Stimulated activated memory B cell treated with anti-CD40 and anti-IgM and Interleukin-4, amounts not matched to agents 10 μg/mL and 1 μg/mL and 100 μg/mL, for 72 hours (primary cell): Measurements from ENCODE around the gene TLE7.

Experiments
- ATAC-seq: fragments of 150-1000 bp; cut with Tn5 transposase; 2 replicates; pipeline ENCODE4 v1.10.0; 2021
- H3K27ac Mint-ChIP-seq: one replicate; pipeline ENCODE4 v1.8.0; 2022; ENCODE audit warnings: mild to moderate bottlenecking, mixed read lengths
- H3K27me3 Mint-ChIP-seq: one replicate; pipeline ENCODE4 v1.8.0; 2022; ENCODE audit warnings: mixed read lengths
- H3K36me3 Mint-ChIP-seq: one replicate; pipeline ENCODE4 v1.8.0; 2022; ENCODE audit warnings: mixed read lengths
- H3K4me1 Mint-ChIP-seq: one replicate; pipeline ENCODE4 v1.8.0; 2022; ENCODE audit warnings: mixed read lengths
- H3K4me3 Mint-ChIP-seq: one replicate; pipeline ENCODE4 v1.8.0; 2022; ENCODE audit warnings: mild to moderate bottlenecking, moderate library complexity, mixed read lengths
- H3K9me3 Mint-ChIP-seq: one replicate; pipeline ENCODE4 v1.8.0; 2022; ENCODE audit warnings: mixed read lengths

The TLE7 gene

GRCh38 chr16:71410146-71410545 is 31.7 kb downstream of the TLE7 start:
- H3K9me3 Mint-ChIP-seq: no peaks in the 10 kb centered on the region
- H3K4me3 Mint-ChIP-seq: no peak overlapping the region
- H3K27me3 Mint-ChIP-seq: peaks cover 65% of the 10 kb centered on the region
- H3K27ac Mint-ChIP-seq: no peak overlapping the region
- peaks cover 11% of the 10 kb centered on the region for H3K4me1 Mint-ChIP-seq
- H3K36me3 Mint-ChIP-seq: no peaks in the 10 kb centered on the region
- ATAC-seq: no peak

- H3K4me3 Mint-ChIP-seq: no peak overlapping the region
- H3K27me3 Mint-ChIP-seq: peaks cover 64% of the 10 kb centered on the region
- ATAC-seq: no peak
- H3K27ac Mint-ChIP-seq: no peak overlapping the region
- H3K4me1 Mint-ChIP-seq: peaks cover 11% of the 10 kb centered on the region
- peaks cover 2% of the 10 kb centered on the region for H3K9me3 Mint-ChIP-seq
- no peaks in the 10 kb centered on the region for H3K36me3 Mint-ChIP-seq
Measured at GRCh38 chr16:71409011-71409775, 32.7 kb downstream of the TLE7 start.

- H3K36me3 Mint-ChIP-seq: no peaks in the 10 kb centered on the region
- H3K27ac Mint-ChIP-seq: no peak overlapping the region
- H3K4me1 Mint-ChIP-seq: peaks cover 11% of the 10 kb centered on the region
- no peak for ATAC-seq
- H3K27me3 Mint-ChIP-seq: peaks cover 64% of the 10 kb centered on the region
- peaks cover 4% of the 10 kb centered on the region for H3K9me3 Mint-ChIP-seq
- H3K4me3 Mint-ChIP-seq: no peak overlapping the region
Measured at GRCh38 chr16:71408536-71408935, 33.3 kb downstream of the TLE7 start.

GRCh38 chr16:71407731-71408130 is 34.1 kb downstream of the TLE7 start:
- Mint-ChIP-seq H3K27me3 (peaks cover 69% of the 10 kb centered on the region), H3K9me3 (peaks cover 4% of the 10 kb centered on the region), H3K36me3 (no peaks in the 10 kb centered on the region), H3K4me1 (peaks cover 8% of the 10 kb centered on the region), H3K27ac (no peak overlapping the region), H3K4me3 (no peak overlapping the region)
- no peak for ATAC-seq

- no peak overlapping the region for H3K27ac Mint-ChIP-seq
- H3K4me3 Mint-ChIP-seq: no peak overlapping the region
- no peaks in the 10 kb centered on the region for H3K4me1 Mint-ChIP-seq
- peaks cover 4% of the 10 kb centered on the region for H3K9me3 Mint-ChIP-seq
- no peaks in the 10 kb centered on the region for H3K36me3 Mint-ChIP-seq
- no peak for ATAC-seq
- H3K27me3 Mint-ChIP-seq: peaks cover 69% of the 10 kb centered on the region
Measured at GRCh38 chr16:71406724-71407123, 35.1 kb downstream of the TLE7 start.

- Mint-ChIP-seq H3K27me3 (peaks cover 68% of the 10 kb centered on the region), H3K4me3 (no peak overlapping the region), H3K27ac (no peak overlapping the region), H3K4me1 (no peaks in the 10 kb centered on the region), H3K36me3 (no peaks in the 10 kb centered on the region), H3K9me3 (peaks cover 4% of the 10 kb centered on the region)
- no peak for ATAC-seq
Measured at GRCh38 chr16:71406316-71406715, 35.5 kb downstream of the TLE7 start.

- ATAC-seq: no peak
- peaks cover 4% of the 10 kb centered on the region for H3K9me3 Mint-ChIP-seq
- no peak overlapping the region for H3K4me3 Mint-ChIP-seq
- no peaks in the 10 kb centered on the region for H3K4me1 Mint-ChIP-seq
- H3K36me3 Mint-ChIP-seq: no peaks in the 10 kb centered on the region
- H3K27ac Mint-ChIP-seq: no peak overlapping the region
- peaks cover 49% of the 10 kb centered on the region for H3K27me3 Mint-ChIP-seq
Measured at GRCh38 chr16:71404364-71404763, 37.5 kb downstream of the TLE7 start.

- no peak for ATAC-seq
- Mint-ChIP-seq H3K9me3 (peaks cover 4% of the 10 kb centered on the region), H3K36me3 (no peaks in the 10 kb centered on the region), H3K4me1 (no peaks in the 10 kb centered on the region), H3K27ac (no peak overlapping the region), H3K27me3 (peaks cover 41% of the 10 kb centered on the region), H3K4me3 (no peak overlapping the region)
Measured at GRCh38 chr16:71402674-71403073, 39.2 kb downstream of the TLE7 start.

- H3K9me3 Mint-ChIP-seq: peaks cover 4% of the 10 kb centered on the region
- no peaks in the 10 kb centered on the region for H3K36me3 Mint-ChIP-seq
- ATAC-seq: no peak
- no peak overlapping the region for H3K4me3 Mint-ChIP-seq
- H3K4me1 Mint-ChIP-seq: no peaks in the 10 kb centered on the region
- H3K27me3 Mint-ChIP-seq: peaks cover 45% of the 10 kb centered on the region
- no peak overlapping the region for H3K27ac Mint-ChIP-seq
Measured at GRCh38 chr16:71402007-71402406, 39.8 kb downstream of the TLE7 start.

- Mint-ChIP-seq H3K36me3 (no peaks in the 10 kb centered on the region), H3K4me1 (no peaks in the 10 kb centered on the region), H3K4me3 (no peak overlapping the region), H3K9me3 (peaks cover 4% of the 10 kb centered on the region), H3K27ac (no peak overlapping the region), H3K27me3 (peaks cover 45% of the 10 kb centered on the region)
- no peak for ATAC-seq
Measured at GRCh38 chr16:71399801-71400563, 41.9 kb downstream of the TLE7 start.

GRCh38 chr16:71396594-71396993 is 45.3 kb downstream of the TLE7 start:
- H3K36me3 Mint-ChIP-seq: no peaks in the 10 kb centered on the region
- H3K4me3 Mint-ChIP-seq: no peak overlapping the region
- H3K9me3 Mint-ChIP-seq: no peaks in the 10 kb centered on the region
- no peak for ATAC-seq
- no peak overlapping the region for H3K27ac Mint-ChIP-seq
- H3K4me1 Mint-ChIP-seq: no peaks in the 10 kb centered on the region
- peaks cover 46% of the 10 kb centered on the region for H3K27me3 Mint-ChIP-seq

GRCh38 chr16:71389330-71389729 is 52.5 kb downstream of the TLE7 start:
- H3K27ac Mint-ChIP-seq: no peak overlapping the region
- no peak overlapping the region for H3K4me3 Mint-ChIP-seq
- peaks cover 4% of the 10 kb centered on the region for H3K4me1 Mint-ChIP-seq
- H3K9me3 Mint-ChIP-seq: peaks cover 2% of the 10 kb centered on the region
- no peak for ATAC-seq
- H3K27me3 Mint-ChIP-seq: peaks cover 67% of the 10 kb centered on the region
- no peaks in the 10 kb centered on the region for H3K36me3 Mint-ChIP-seq

- Mint-ChIP-seq H3K36me3 (no peaks in the 10 kb centered on the region), H3K4me1 (peaks cover 4% of the 10 kb centered on the region), H3K27me3 (peaks cover 65% of the 10 kb centered on the region), H3K27ac (no peak overlapping the region), H3K9me3 (peaks cover 3% of the 10 kb centered on the region), H3K4me3 (no peak overlapping the region)
- ATAC-seq: no peak
Measured at GRCh38 chr16:71387045-71387871, 54.6 kb downstream of the TLE7 start.

- ATAC-seq: no peak
Measured at GRCh38 chr16:71384073-71384724, 57.7 kb downstream of the TLE7 start.

More at GRCh38 chr16:71384073-71384724, 57.7 kb downstream of the TLE7 start:
- H3K36me3 Mint-ChIP-seq: no peaks in the 10 kb centered on the region
- H3K9me3 Mint-ChIP-seq: peaks cover 3% of the 10 kb centered on the region
- peaks cover 4% of the 10 kb centered on the region for H3K4me1 Mint-ChIP-seq
- H3K4me3 Mint-ChIP-seq: no peak overlapping the region
- H3K27me3 Mint-ChIP-seq: peaks cover 52% of the 10 kb centered on the region
- no peak overlapping the region for H3K27ac Mint-ChIP-seq
